NCI-H2196 treated with DMSO at 0.1 percent for 48 hours (cell line): ENCODE results near the gene KNSTRN.

Experiments
- DNase-seq: peaks from one replicate; lab custom pipeline; 2025; ENCODE audit not compliant: unreplicated experiment; lab: John Stamatoyannopoulos, UW

KNSTRN gene

GRCh38 chr15:40397688-40398412, 15.3 kb downstream of the KNSTRN start:
- no peak for DNase-seq

GRCh38 chr15:40398413-40398873, 15.9 kb downstream of the KNSTRN start:
- DNase-seq, result no peak

- DNase-seq, result no peak
Measured at GRCh38 chr15:40399370-40399769, 16.8 kb downstream of the KNSTRN start.

- DNase-seq, result peak; percentile 68
Measured at GRCh38 chr15:40405501-40406381, 23.2 kb downstream of the KNSTRN start, which contains the start of gene IVD. Gene IVD (plus strand): TSS chr15:40405795. CDS start chr15:40405828, 33 bp downstream.

- DNase-seq, result no peak
Measured at GRCh38 chr15:40407330-40407990, 24.9 kb downstream of the KNSTRN start.

GRCh38 chr15:40409366-40409765, 26.8 kb downstream of the KNSTRN start:
- peak; percentile 7 for DNase-seq

GRCh38 chr15:40410476-40410875, 28.0 kb downstream of the KNSTRN start:
- DNase-seq, result no peak

- DNase-seq, result no peak
Measured at GRCh38 chr15:40412095-40412759, 29.7 kb downstream of the KNSTRN start.

- no peak for DNase-seq
Measured at GRCh38 chr15:40413036-40413435, 30.5 kb downstream of the KNSTRN start.

- DNase-seq, result no peak
Measured at GRCh38 chr15:40414816-40415215, 32.3 kb downstream of the KNSTRN start.

- DNase-seq, result no peak
Measured at GRCh38 chr15:40415226-40415625, 32.7 kb downstream of the KNSTRN start.

GRCh38 chr15:40416056-40416455, 33.5 kb downstream of the KNSTRN start:
- DNase-seq, result no peak

- no peak for DNase-seq
Measured at GRCh38 chr15:40418126-40418525, 35.6 kb downstream of the KNSTRN start.

- DNase-seq, result no peak
Measured at GRCh38 chr15:40420071-40420713, 37.7 kb downstream of the KNSTRN start.

- peak; percentile 9 for DNase-seq
Measured at GRCh38 chr15:40420793-40421192, 38.3 kb downstream of the KNSTRN start.

- peak; percentile 8 for DNase-seq
Measured at GRCh38 chr15:40421246-40422157, 39.0 kb downstream of the KNSTRN start.

GRCh38 chr15:40424483-40425115, 42.1 kb downstream of the KNSTRN start:
- DNase-seq, result no peak

- no peak for DNase-seq
Measured at GRCh38 chr15:40425681-40426080, 43.2 kb downstream of the KNSTRN start.

GRCh38 chr15:40427188-40427587, 44.7 kb downstream of the KNSTRN start:
- DNase-seq, result no peak
